VCaP (cell line): ENCODE results near the gene MARK3.

Experiments used
- H3K27ac ChIP-seq: fragments of 450-650 bp; 2 replicates; pipeline ENCODE4 v1.5.1; 2017
- TF ChIP-seq, protein P1 (sequence below): fragments of 450-650 bp; conservative IDR thresholded peaks from 2 replicates; pipeline ENCODE4 v1.5.1; 2017; ENCODE audit warnings: mild to moderate bottlenecking, moderate library complexity

MARK3 gene

DNA sequence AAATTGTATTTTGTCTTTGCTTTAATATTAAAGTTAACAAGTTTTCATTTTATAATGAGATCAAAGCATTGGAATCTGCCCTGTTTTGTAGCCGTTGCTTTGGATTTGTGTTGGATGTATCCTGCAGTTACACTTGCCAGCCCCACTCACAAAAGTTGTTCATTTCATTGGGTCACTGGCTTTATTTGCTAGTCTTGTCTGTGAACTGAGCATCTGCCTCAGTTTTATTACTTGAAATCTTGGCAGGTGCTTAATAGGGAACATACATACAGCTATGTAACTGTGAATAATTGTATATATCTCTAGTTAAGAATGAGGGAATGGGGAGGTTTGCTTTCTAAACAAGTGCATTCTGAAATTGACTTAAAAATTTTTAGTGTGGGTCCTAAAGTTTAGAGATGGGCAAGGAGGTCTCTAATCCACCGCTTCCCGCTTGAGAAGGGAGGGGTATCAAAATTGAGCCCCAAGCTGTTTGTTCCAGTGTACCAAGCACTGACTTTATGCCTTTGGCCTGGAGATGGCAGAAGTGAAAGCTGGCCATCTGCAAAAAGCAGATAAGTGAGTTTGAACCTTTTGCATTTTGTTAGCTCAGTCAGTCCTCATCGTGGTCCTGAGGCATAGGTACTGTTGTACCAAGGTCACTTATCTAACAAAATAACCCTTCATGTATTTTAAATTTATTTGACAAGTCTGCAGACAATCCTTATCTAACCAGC, 41.9 kb upstream of the MARK3 start:
- TF ChIP-seq, protein P1, sequence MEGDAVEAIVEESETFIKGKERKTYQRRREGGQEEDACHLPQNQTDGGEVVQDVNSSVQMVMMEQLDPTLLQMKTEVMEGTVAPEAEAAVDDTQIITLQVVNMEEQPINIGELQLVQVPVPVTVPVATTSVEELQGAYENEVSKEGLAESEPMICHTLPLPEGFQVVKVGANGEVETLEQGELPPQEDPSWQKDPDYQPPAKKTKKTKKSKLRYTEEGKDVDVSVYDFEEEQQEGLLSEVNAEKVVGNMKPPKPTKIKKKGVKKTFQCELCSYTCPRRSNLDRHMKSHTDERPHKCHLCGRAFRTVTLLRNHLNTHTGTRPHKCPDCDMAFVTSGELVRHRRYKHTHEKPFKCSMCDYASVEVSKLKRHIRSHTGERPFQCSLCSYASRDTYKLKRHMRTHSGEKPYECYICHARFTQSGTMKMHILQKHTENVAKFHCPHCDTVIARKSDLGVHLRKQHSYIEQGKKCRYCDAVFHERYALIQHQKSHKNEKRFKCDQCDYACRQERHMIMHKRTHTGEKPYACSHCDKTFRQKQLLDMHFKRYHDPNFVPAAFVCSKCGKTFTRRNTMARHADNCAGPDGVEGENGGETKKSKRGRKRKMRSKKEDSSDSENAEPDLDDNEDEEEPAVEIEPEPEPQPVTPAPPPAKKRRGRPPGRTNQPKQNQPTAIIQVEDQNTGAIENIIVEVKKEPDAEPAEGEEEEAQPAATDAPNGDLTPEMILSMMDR, result no peak
- H3K27ac ChIP-seq, result no peak overlapping the region

DNA sequence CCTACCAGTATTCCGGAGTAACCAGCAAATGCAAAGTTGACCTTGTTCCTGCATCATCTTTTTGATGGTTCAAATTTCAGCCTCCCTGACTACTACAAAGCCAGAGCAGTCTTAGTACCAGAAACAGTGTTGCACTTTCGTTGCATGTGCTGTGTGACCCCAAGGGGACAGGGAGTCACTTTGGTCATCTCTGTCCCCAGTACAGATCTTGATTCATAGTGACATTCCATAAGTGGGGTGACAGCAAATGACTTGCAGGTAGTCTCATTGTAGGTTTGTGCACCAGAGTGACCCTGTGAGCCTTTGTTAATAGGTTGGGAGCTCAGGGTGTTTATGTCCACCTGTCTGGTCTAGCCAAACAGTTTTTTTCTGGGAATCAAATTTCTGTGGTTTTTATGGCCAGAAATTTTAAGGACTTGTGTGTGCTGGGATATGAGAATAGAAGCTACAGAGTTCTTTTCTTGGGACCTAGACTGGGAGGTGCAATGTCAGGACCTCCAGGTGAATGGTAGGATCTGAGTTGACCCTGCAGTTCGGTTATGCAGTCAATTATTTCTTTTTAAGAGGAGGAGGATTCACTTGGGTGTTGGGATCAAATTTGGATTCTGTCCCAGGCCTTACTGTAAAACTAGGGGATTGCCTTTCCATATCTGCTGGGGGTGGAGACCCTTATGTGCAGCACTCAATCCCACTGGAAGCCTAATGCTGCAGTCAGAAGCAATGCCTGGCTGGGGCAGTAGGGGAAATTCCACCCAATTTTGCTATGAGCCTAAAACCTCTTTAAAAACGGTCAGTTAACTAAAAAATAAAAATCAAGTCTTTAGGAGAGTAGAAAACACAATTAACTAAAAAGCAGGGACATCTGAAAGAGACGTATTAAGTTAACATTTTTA, 41.1 kb upstream of the MARK3 start:
- no peak overlapping the region for H3K27ac ChIP-seq
- TF ChIP-seq, protein P1, result no peak

DNA sequence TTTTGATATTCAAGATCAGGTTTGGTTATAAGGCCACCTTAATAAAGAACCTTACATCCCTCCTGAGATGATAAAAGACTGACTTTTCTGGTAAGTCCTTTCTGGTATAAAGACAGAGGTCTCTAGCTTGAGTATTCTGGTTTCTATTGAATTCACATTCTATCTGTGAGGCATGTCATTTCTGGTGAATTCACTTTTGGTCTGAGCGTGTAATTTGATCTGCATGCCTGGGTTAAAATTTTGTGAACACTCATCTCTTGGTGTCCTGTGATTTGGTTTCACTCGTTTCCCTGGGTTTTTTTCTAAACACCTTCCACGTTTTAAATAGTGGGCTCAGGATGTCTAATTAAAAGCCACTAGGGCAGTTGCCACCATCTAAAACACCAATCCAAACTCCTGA, 38.9 kb upstream of the MARK3 start:
- TF ChIP-seq, protein P1, result no peak

DNA sequence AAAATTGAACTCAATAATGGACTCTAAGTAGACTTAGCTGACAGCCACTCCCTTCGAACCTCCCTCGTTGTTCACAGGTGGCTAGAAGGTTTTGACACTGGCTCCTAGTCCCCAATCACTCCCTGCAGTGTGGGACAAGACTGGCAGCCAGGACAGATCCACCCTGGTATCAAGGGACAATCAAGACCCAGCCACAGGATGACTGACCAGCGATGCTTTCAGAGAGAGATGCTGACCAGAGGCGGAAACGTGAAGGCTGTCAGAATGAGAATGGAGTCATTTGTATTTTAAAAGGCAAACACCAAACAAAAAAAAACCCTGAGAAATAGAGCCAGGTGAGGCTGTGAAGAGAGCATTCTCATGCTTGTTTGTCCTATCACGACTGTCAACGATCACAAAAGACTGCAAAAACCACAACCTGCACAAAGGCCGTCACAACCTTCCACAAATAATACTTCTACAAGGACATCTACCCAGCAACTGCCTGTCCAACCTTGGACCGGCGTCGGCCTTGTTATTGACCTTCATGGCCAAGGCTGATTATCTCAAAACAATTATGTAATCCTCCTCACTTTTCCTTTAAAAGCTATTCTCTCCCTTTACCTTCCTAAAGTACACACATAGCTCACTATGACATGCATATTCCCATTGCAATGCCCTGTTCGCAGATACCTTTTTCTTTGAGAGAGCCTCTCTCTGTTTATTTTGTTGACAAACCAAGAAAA, 38.0 kb upstream of the MARK3 start:
- no peak overlapping the region for H3K27ac ChIP-seq
- TF ChIP-seq, protein P1, result no peak

More for the DNA sequence above, 38.9 kb upstream of the MARK3 start:
- no peak overlapping the region for H3K27ac ChIP-seq

DNA sequence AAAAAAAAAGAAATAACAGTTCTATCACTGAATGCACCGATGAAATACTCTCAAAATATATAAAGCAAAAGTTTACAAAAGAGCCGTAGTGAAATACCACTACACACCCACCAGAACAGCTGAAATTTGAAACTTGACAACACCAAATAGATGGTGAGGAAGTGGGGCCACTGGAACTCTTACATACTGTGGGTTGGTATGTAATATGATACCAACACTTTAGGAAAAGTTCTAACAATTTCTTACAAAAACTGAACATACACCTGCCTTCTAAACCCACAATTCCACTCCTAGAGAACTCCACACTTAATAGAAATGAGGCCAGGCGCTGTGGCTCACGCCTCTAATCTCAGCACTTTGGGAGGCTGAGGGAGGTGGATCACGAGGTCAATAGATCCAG, 37.1 kb upstream of the MARK3 start:
- no peak overlapping the region for H3K27ac ChIP-seq
- TF ChIP-seq, protein P1, result no peak

DNA sequence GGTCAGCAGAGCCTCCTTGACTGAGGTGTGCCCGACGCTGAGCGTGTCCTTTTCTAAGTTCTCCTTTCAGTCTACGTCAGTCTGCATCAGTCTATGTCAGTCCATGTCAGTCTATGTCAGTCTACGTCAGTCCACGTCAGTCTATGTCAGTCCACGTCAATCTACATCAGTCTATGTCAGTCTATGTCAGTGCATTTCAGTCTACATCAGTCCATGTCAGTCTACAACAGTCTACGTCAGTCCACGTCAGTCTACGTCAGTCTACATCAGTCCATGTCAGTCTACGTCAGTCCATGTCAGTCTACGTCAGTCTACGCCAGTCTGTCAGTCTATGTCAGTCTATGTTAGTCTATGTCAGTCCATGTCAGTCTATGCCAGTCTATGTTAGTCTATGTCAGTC, 35.2 kb upstream of the MARK3 start:
- TF ChIP-seq, protein P1, result no peak
- no peak overlapping the region for H3K27ac ChIP-seq

DNA sequence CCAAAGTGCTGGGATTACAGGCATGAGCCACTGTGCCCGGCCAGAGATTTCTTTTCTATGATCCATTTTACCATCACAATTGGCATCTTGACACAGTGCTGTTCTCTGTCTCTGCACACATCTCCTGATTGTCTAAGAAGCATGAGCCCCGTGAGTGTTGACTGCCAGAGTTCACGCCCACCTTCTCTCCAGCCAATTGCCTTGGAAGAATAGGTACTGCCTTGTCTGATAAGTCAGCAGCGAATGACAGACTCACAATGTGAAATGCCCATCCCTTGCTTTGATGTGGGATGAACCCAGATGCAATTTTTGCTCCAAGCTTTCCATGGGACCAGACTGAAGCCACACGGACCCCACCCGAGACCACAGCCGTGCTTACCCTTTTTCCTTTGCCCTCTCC, 31.9 kb upstream of the MARK3 start:
- no peak overlapping the region for H3K27ac ChIP-seq
- TF ChIP-seq, protein P1, result no peak
